GM12878 (cell line): ENCODE data around the gene SUGCT. TPM values are rescaled to one million over a fixed set of nuclear protein-coding genes. Genes with fewer than 3 reads are reported as not detected.

Experiments used
- ATAC-seq: fragments of 200-7000 bp; cut with Tn5 transposase; 3 replicates; pipeline ENCODE4 v1.9.1; 2020; ENCODE audit warnings: mild to moderate bottlenecking, moderate library complexity
- BruUV-seq: library from RNA; stranded (reverse); fragments of 400-500 nt; replicated peaks from 2 replicates; lab custom pipeline; 2021; lab: Mats Ljungman, UMichigan
- CTCF ChIA-PET: fragments of 300-600 bp; sonication (Branson Sonifier 250); formaldehyde crosslinking; extraction: SDS; loops from one replicate; lab custom pipeline; 2021; ENCODE audit warnings: inconsistent platforms; lab: Yijun Ruan, JAX
- POLR2A ChIA-PET: fragments of 350-600 bp; formaldehyde crosslinking; extraction: SDS; loops from one replicate; lab custom pipeline; 2021; ENCODE audit warnings: inconsistent platforms; lab: Charles Lee
- RAD21 ChIA-PET: fragments of 300-600 bp; sonication (Branson Sonifier 250); formaldehyde crosslinking; loops from one replicate; lab custom pipeline; 2023; ENCODE audit warnings: antibody characterized with exemption; ENCODE audit not compliant: unreplicated experiment; lab: Charles Lee
- SMC1A ChIA-PET: fragments of 300-600 bp; sonication (Branson Sonifier 250); formaldehyde crosslinking; loops from one replicate; lab custom pipeline; 2023; ENCODE audit not compliant: unreplicated experiment, uncharacterized antibody; lab: Charles Lee
- DNase-seq: peaks from one replicate; pipeline ENCODE4 v3.0.0-alpha.2; 2011; ENCODE audit warnings: low read depth, low spot score
- FAIRE-seq: peaks from 3 replicates; lab custom pipeline; 2011; peaks lifted over from hg19 to GRCh38; lab: Jason Lieb, UNC
- H2AFZ ChIP-seq: 2 replicates; pipeline ENCODE4 v1.6.0; 2011; ENCODE audit warnings: low read depth, low read length, control low read depth; ENCODE audit not compliant: control insufficient read depth
- H3K27ac ChIP-seq: 2 replicates; pipeline ENCODE4 v1.5.1; 2011; ENCODE audit warnings: control low read depth; ENCODE audit not compliant: control insufficient read depth, insufficient read depth
- H3K27me3 ChIP-seq, 2 experiments: replicated peaks in 1 of 2; 2 replicates each; pipeline versions ENCODE4 v1.6.0 to v1.6.1; 2011; ENCODE audit warnings: low read length in 1 of 2; ENCODE audit not compliant: control insufficient read depth in 2 of 2, insufficient read depth in 2 of 2
- H3K36me3 ChIP-seq, 2 experiments: 2 replicates each; pipeline ENCODE4 v1.5.1; 2011; ENCODE audit warnings: low read length in 1 of 2; ENCODE audit not compliant: control insufficient read depth in 2 of 2, insufficient read depth in 2 of 2
- H3K4me1 ChIP-seq: 2 replicates; pipeline ENCODE4 v1.6.1; 2011; ENCODE audit warnings: mild to moderate bottlenecking, low read length, moderate library complexity, mixed read lengths; ENCODE audit not compliant: control insufficient read depth, insufficient read depth
- H3K4me2 ChIP-seq: 2 replicates; pipeline ENCODE4 v1.6.0; 2011; ENCODE audit warnings: control low read depth; ENCODE audit not compliant: control insufficient read depth, insufficient read depth
- H3K4me3 ChIP-seq: fragments of 200-600 bp; sonication (generic); 2 replicates; pipeline ENCODE4 v1.5.1; 2016
- H3K79me2 ChIP-seq: 2 replicates; pipeline ENCODE4 v1.6.0; 2011; ENCODE audit warnings: low read length; ENCODE audit not compliant: control insufficient read depth, insufficient read depth
- H3K9ac ChIP-seq: 2 replicates; pipeline ENCODE4 v1.8.0; 2011; ENCODE audit warnings: low read length, control low read depth, mixed read lengths; ENCODE audit not compliant: control insufficient read depth, insufficient read depth
- H3K9me3 ChIP-seq: replicated peaks from 3 replicates; pipeline ENCODE4 v1.5.1; 2011; ENCODE audit warnings: mild to moderate bottlenecking, low read length; ENCODE audit not compliant: control insufficient read depth, insufficient read depth
- H4K20me1 ChIP-seq: 2 replicates; pipeline ENCODE4 v1.6.0; 2011; ENCODE audit not compliant: control insufficient read depth, insufficient read depth
- BRCA1 ChIP-seq: IDR thresholded peaks from 2 replicates; pipeline ENCODE4 v1.6.1; 2011; ENCODE audit warnings: low read depth, low read length, improper control_type of control experiment
- CHD2 ChIP-seq: IDR thresholded peaks from 2 replicates; pipeline ENCODE4 v1.6.1; 2011; ENCODE audit warnings: low read depth, low read length, improper control_type of control experiment, borderline replicate concordance
- EGR1 ChIP-seq, 2 experiments: IDR thresholded peaks; 1 replicate in 1 of 2; 2 replicates in 1 of 2; pipeline ENCODE4 v1.6.1; 2011 to 2012; ENCODE audit warnings: low read depth in 2 of 2, low read length in 2 of 2, borderline replicate concordance in 1 of 2, mild to moderate bottlenecking in 1 of 2, moderate library complexity in 1 of 2
- NR2F1 ChIP-seq: fragments of 450-650 bp; conservative IDR thresholded peaks from 2 replicates; pipeline ENCODE4 v1.6.1; 2017; ENCODE audit warnings: mild to moderate bottlenecking
- RELA ChIP-seq: fragments of 450-650 bp; IDR thresholded peaks from 2 replicates; pipeline ENCODE4 v1.8.0; 2014; ENCODE audit warnings: borderline replicate concordance; ENCODE audit not compliant: partially characterized antibody
- SUZ12 ChIP-seq: fragments of 200-600 bp; sonication (generic); IDR thresholded peaks from one replicate; pipeline ENCODE4 v1.6.1; 2018; ENCODE audit warnings: antibody characterized with exemption, mild to moderate bottlenecking; ENCODE audit not compliant: unreplicated experiment
- WGBS: methylation state at CpG from one replicate; pipeline ENCODE4 v1.1.6; 2016; ENCODE audit warnings: low lambda C conversion rate; ENCODE audit not compliant: insufficient replicate concordance, insufficient coverage; ENCODE audit errors: missing lambda C conversion rate; 5-methylcytosine and 5-hydroxymethylcytosine counted together
- in situ Hi-C: fragments of 300-500 bp; cut with MboI; formaldehyde crosslinking; loops from 9 replicates; pipeline ENCODE4 v1.14.3; 2018; ENCODE audit warnings: mixed read lengths
- intact Hi-C: fragments of 100-400 bp; cut with micrococcal nuclease; formaldehyde crosslinking; loops from one replicate; pipeline ENCODE4 v1.14.2; 2022; ENCODE audit not compliant: unreplicated experiment
- polyA plus RNA-seq, 11 experiments: library from polyadenylated mRNA; depleted of rRNA in 4 of 11; unstranded in 6 of 11; stranded (reverse) in 5 of 11; fragments of >200 nt; fragmentation: Nextera tagmentation in 4 of 11; fragmentation: Illumina TruSeq in 1 of 11; extraction: Ambion mirVana in 4 of 11; extraction: Trizol in 1 of 11; gene quantifications; 1 replicate in 1 of 11; 2 replicates in 10 of 11; pipeline versions ENCODE4 v1.2.1 to v1.2.3, GENCODE V29; 2011 to 2016; ENCODE audit warnings: inconsistent platforms in 2 of 11, missing spikeins in 2 of 11, low read depth in 1 of 11
- total RNA-seq, 4 experiments: library from RNA; depleted of rRNA in 3 of 4; stranded (reverse); fragments of >200 nt in 3 of 4; fragmentation: Illumina TruSeq in 1 of 4; extraction: Trizol in 1 of 4; gene quantifications; 2 replicates each; pipeline versions ENCODE4 v1.2.1 to v1.2.3, GENCODE V29; 2013 to 2021
- TF ChIP-seq, protein P1 (sequence below): fragments of 150-350 bp; IDR thresholded peaks from 2 replicates; pipeline ENCODE4 v1.6.1; 2014; ENCODE audit warnings: mild to moderate bottlenecking, low read depth, low read length

The SUGCT gene
- total and polyA plus RNA-seq, 10 of the 15 experiments (the other 5 are each of a cell fraction or from before 2014, with no cell fraction given): 0.08 to 1.2 (median 0.67) TPM; not detected in 1

DNA sequence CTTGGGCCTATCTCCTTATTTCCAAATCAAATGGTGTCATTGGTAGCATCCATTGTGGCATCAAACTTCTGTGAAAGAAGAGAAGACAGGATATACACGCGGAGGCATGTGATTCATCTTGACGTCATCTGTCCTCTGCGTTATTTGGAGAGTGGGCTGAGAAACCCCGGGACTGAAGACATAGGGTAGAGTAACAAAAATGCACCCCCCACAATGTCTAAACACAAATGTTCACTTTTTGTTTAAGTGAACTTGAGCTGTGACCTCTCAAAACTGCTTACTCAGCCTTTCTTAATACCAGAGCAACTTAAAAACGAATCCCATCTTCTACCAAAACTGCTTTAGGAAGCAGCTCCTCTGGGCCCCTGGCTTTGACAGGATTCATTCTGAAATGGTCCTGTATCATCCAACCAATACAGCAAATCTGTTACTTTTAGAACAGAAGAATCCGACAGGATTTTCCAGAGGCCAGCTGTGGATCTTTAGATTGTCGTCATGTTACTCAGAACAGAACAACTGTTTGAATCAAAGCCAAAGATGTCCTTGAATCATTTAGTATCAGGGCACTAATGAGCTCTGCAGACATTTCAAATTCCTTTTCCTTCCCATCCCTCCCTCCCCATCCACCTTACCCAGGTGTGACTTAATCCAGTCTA lies 438.1 kb downstream of the SUGCT start:
- intact Hi-C loops: no loop called here
- Histone ChIP-seq H4K20me1 (no peaks in the 10 kb centered on the region), H3K27ac (no peak overlapping the region), H3K4me3 (no peak overlapping the region), H2AFZ (no peak overlapping the region), H3K27me3 (no peaks in the 10 kb centered on the region), H3K9me3 (no peaks in the 10 kb centered on the region), H3K4me2 (no peak overlapping the region), H3K36me3 (no peaks in the 10 kb centered on the region), H3K9ac (no peak overlapping the region), H3K4me1 (no peaks in the 10 kb centered on the region), H3K79me2 (no peaks in the 10 kb centered on the region)
- BruUV-seq: no TSS peak
- TF ChIP-seq RELA (no peak), NR2F1 (no peak), SUZ12 (no peak), BRCA1 (no peak), EGR1 (IDR thresholded peaks at IDR 0.05; ENCODE audit: borderline replicate concordance in 1 of 2, low read depth in 2 of 2, low read length in 2 of 2) (no peak), CHD2 (no peak)
- TF ChIP-seq, protein P1, sequence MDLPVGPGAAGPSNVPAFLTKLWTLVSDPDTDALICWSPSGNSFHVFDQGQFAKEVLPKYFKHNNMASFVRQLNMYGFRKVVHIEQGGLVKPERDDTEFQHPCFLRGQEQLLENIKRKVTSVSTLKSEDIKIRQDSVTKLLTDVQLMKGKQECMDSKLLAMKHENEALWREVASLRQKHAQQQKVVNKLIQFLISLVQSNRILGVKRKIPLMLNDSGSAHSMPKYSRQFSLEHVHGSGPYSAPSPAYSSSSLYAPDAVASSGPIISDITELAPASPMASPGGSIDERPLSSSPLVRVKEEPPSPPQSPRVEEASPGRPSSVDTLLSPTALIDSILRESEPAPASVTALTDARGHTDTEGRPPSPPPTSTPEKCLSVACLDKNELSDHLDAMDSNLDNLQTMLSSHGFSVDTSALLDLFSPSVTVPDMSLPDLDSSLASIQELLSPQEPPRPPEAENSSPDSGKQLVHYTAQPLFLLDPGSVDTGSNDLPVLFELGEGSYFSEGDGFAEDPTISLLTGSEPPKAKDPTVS: no peak
- ATAC-seq (no peak), DNase-seq (no peak), FAIRE-seq (no peak)
- ChIA-PET SMC1A (no interaction called here), RAD21 (interaction anchor here (0.7 kb wide), 1 partner anchor 1304 kb away, joined by 3 read pairs; no protein-coding TSS in a partner anchor), POLR2A (interaction anchor here (0.7 kb wide), 1 partner anchor 402 kb away, joined by 4 read pairs; no protein-coding TSS in a partner anchor), CTCF (no interaction called here)
- WGBS: 59% methylated on average over 8 of the region's 8 CpGs
- in situ Hi-C loops: no loop called here
